HepG2 (cell line): Measurements from ENCODE around the gene NFS1. TPM values are rescaled to one million over a fixed set of nuclear protein-coding genes. Genes with fewer than 3 reads are reported as not detected.

ENCODE experiments used
- AKAP8 ChIP-seq: sonication (generic); formaldehyde crosslinking; IDR thresholded peaks from 2 replicates; pipeline ENCODE4 v1.5.1; 2020; ENCODE audit warnings: mild to moderate bottlenecking, missing genetic modification reagents
- ETV6 ChIP-seq: sonication (generic); formaldehyde crosslinking; conservative IDR thresholded peaks from 2 replicates; pipeline ENCODE4 v1.4.0; 2020; ENCODE audit warnings: missing genetic modification reagents
- GLI4 ChIP-seq: sonication (generic); formaldehyde crosslinking; IDR thresholded peaks from 2 replicates; pipeline ENCODE4 v1.5.1; 2020; ENCODE audit warnings: missing genetic modification reagents, mild to moderate bottlenecking, moderate library complexity, borderline replicate concordance
- MATR3 ChIP-seq: sonication (generic); formaldehyde crosslinking; IDR thresholded peaks from 2 replicates; pipeline ENCODE4 v1.4.0; 2020; ENCODE audit warnings: missing genetic modification reagents
- NONO ChIP-seq, 2 experiments: fragments of 450-650 bp in 1 of 2; sonication (generic) in 1 of 2; formaldehyde crosslinking in 1 of 2; IDR thresholded peaks in 1 of 2; conservative IDR thresholded peaks in 1 of 2; 2 replicates each; pipeline versions ENCODE4 v1.6.1 to v1.8.0; 2017 to 2022; ENCODE audit warnings: mild to moderate bottlenecking in 1 of 2, missing genetic modification reagents in 1 of 2, moderate library complexity in 1 of 2
- PHF21A ChIP-seq: sonication (generic); formaldehyde crosslinking; IDR thresholded peaks from 2 replicates; pipeline ENCODE4 v1.5.0; 2020; ENCODE audit warnings: mild to moderate bottlenecking, missing genetic modification reagents
- SMYD3 ChIP-seq: sonication (generic); formaldehyde crosslinking; IDR thresholded peaks from 2 replicates; pipeline ENCODE4 v1.8.1; 2023; ENCODE audit warnings: mild to moderate bottlenecking, missing genetic modification reagents
- TEAD3 ChIP-seq: optimal IDR thresholded peaks from 2 replicates; pipeline ENCODE3; 2016; ENCODE audit warnings: borderline replicate concordance
- ZNF557 ChIP-seq: sonication (generic); formaldehyde crosslinking; IDR thresholded peaks from 2 replicates; pipeline ENCODE4 v1.4.0; 2020; ENCODE audit warnings: missing genetic modification reagents
- polyA plus RNA-seq, 8 experiments: library from polyadenylated mRNA; depleted of rRNA in 3 of 8; stranded (reverse) in 7 of 8; unstranded in 1 of 8; fragments of >200 nt; fragmentation: Illumina TruSeq in 4 of 8; extraction: Trizol in 4 of 8; gene quantifications; 2 replicates each; pipeline versions ENCODE4 v1.2.1 to v1.2.3, GENCODE V29; 2011 to 2016; ENCODE audit warnings: low read depth in 4 of 8, missing spikeins in 1 of 8, mixed read lengths in 1 of 8; ENCODE audit not compliant: insufficient read depth in 1 of 8
- total RNA-seq, 5 experiments: library from RNA; depleted of rRNA; stranded (reverse); fragments of >200 nt; fragmentation: Illumina TruSeq; extraction: Trizol; gene quantifications; 2 replicates each; pipeline ENCODE4 v1.2.3, GENCODE V29; 2016; ENCODE audit warnings: low read depth in 1 of 5
- TF ChIP-seq, protein P1 (sequence below): IDR thresholded peaks from 2 replicates; pipeline ENCODE4 v1.6.1; 2012; ENCODE audit warnings: low read length, improper control_type of control experiment
- TF ChIP-seq, protein P2 (sequence below): sonication (generic); formaldehyde crosslinking; IDR thresholded peaks from 2 replicates; pipeline ENCODE4 v1.8.1; 2022; ENCODE audit warnings: mild to moderate bottlenecking, missing genetic modification reagents
- TF ChIP-seq, protein P3 (sequence below): sonication (generic); formaldehyde crosslinking; IDR thresholded peaks from one replicate; pipeline ENCODE4 v1.5.1; 2020; ENCODE audit warnings: mild to moderate bottlenecking, missing genetic modification reagents; ENCODE audit errors: not compliant biosample characterization
- TF ChIP-seq, protein P4 (sequence below): sonication (generic); formaldehyde crosslinking; IDR thresholded peaks from 2 replicates; pipeline ENCODE4 v1.4.0; 2020; ENCODE audit warnings: mild to moderate bottlenecking, missing genetic modification reagents

The NFS1 gene
- total and polyA plus RNA-seq, 2 of the 13 experiments (the other 11 are each of a cell fraction or from before 2014, with no cell fraction given): 65.9 to 88.1 TPM

DNA sequence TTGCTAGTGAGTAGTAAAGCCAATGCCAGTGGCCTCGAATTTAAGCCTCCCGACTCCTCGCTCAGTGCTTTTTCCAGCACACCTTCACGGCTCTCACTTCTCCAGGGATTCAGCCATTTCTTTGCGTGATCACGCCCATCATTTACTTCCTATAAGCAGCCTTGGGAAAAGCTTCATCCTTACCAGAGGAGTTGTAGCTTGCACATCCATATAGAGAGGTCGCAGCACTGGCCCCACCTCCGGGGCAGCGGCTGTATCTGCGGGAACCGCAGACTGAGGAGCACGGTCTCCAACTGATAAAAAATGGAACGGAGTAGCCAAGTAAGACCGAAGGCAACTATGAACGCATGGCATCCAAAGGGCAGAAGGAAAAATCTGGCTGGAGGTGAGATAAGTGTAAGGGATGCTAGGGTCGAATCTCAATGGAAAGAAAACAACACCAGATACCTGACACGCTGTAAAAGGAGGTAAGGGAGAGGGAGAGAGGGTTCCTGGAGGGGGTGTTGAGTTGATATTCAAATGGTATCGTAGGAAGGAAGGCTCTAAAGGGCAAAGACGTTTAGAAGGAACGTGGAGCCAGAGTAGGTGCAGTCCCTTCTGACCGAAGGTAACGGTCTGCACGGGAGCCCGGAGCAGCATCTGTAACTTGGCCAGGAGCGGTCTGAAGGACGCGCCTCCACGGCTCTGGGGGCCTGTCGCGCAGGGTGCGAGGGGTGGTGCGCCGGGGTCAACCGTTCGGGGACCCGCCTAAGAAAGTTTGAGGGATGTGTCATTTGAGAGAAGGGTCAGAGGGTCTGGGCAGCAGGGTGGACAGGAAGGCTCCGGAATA is 640 bp downstream of the NFS1 start (continued):
- TF ChIP-seq, protein P1, sequence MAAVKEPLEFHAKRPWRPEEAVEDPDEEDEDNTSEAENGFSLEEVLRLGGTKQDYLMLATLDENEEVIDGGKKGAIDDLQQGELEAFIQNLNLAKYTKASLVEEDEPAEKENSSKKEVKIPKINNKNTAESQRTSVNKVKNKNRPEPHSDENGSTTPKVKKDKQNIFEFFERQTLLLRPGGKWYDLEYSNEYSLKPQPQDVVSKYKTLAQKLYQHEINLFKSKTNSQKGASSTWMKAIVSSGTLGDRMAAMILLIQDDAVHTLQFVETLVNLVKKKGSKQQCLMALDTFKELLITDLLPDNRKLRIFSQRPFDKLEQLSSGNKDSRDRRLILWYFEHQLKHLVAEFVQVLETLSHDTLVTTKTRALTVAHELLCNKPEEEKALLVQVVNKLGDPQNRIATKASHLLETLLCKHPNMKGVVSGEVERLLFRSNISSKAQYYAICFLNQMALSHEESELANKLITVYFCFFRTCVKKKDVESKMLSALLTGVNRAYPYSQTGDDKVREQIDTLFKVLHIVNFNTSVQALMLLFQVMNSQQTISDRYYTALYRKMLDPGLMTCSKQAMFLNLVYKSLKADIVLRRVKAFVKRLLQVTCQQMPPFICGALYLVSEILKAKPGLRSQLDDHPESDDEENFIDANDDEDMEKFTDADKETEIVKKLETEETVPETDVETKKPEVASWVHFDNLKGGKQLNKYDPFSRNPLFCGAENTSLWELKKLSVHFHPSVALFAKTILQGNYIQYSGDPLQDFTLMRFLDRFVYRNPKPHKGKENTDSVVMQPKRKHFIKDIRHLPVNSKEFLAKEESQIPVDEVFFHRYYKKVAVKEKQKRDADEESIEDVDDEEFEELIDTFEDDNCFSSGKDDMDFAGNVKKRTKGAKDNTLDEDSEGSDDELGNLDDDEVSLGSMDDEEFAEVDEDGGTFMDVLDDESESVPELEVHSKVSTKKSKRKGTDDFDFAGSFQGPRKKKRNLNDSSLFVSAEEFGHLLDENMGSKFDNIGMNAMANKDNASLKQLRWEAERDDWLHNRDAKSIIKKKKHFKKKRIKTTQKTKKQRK: no peak
- no peak for TF ChIP-seq ZNF557 (CRISPR knock-in tag)
- TF ChIP-seq, protein P2, sequence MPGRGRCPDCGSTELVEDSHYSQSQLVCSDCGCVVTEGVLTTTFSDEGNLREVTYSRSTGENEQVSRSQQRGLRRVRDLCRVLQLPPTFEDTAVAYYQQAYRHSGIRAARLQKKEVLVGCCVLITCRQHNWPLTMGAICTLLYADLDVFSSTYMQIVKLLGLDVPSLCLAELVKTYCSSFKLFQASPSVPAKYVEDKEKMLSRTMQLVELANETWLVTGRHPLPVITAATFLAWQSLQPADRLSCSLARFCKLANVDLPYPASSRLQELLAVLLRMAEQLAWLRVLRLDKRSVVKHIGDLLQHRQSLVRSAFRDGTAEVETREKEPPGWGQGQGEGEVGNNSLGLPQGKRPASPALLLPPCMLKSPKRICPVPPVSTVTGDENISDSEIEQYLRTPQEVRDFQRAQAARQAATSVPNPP (CRISPR knock-in tag): no peak
- TF ChIP-seq NONO (IDR thresholded peaks at IDR 0.05): no peak
- TF ChIP-seq NONO (CRISPR knock-in tag; conservative IDR thresholded peaks at IDR 0.05): no peak
- no peak; the same call in 1 of the 2 replicates for TF ChIP-seq MATR3 (CRISPR knock-in tag)
- TF ChIP-seq TEAD3 (CRISPR knock-in tag): no peak
- TF ChIP-seq, protein P3, sequence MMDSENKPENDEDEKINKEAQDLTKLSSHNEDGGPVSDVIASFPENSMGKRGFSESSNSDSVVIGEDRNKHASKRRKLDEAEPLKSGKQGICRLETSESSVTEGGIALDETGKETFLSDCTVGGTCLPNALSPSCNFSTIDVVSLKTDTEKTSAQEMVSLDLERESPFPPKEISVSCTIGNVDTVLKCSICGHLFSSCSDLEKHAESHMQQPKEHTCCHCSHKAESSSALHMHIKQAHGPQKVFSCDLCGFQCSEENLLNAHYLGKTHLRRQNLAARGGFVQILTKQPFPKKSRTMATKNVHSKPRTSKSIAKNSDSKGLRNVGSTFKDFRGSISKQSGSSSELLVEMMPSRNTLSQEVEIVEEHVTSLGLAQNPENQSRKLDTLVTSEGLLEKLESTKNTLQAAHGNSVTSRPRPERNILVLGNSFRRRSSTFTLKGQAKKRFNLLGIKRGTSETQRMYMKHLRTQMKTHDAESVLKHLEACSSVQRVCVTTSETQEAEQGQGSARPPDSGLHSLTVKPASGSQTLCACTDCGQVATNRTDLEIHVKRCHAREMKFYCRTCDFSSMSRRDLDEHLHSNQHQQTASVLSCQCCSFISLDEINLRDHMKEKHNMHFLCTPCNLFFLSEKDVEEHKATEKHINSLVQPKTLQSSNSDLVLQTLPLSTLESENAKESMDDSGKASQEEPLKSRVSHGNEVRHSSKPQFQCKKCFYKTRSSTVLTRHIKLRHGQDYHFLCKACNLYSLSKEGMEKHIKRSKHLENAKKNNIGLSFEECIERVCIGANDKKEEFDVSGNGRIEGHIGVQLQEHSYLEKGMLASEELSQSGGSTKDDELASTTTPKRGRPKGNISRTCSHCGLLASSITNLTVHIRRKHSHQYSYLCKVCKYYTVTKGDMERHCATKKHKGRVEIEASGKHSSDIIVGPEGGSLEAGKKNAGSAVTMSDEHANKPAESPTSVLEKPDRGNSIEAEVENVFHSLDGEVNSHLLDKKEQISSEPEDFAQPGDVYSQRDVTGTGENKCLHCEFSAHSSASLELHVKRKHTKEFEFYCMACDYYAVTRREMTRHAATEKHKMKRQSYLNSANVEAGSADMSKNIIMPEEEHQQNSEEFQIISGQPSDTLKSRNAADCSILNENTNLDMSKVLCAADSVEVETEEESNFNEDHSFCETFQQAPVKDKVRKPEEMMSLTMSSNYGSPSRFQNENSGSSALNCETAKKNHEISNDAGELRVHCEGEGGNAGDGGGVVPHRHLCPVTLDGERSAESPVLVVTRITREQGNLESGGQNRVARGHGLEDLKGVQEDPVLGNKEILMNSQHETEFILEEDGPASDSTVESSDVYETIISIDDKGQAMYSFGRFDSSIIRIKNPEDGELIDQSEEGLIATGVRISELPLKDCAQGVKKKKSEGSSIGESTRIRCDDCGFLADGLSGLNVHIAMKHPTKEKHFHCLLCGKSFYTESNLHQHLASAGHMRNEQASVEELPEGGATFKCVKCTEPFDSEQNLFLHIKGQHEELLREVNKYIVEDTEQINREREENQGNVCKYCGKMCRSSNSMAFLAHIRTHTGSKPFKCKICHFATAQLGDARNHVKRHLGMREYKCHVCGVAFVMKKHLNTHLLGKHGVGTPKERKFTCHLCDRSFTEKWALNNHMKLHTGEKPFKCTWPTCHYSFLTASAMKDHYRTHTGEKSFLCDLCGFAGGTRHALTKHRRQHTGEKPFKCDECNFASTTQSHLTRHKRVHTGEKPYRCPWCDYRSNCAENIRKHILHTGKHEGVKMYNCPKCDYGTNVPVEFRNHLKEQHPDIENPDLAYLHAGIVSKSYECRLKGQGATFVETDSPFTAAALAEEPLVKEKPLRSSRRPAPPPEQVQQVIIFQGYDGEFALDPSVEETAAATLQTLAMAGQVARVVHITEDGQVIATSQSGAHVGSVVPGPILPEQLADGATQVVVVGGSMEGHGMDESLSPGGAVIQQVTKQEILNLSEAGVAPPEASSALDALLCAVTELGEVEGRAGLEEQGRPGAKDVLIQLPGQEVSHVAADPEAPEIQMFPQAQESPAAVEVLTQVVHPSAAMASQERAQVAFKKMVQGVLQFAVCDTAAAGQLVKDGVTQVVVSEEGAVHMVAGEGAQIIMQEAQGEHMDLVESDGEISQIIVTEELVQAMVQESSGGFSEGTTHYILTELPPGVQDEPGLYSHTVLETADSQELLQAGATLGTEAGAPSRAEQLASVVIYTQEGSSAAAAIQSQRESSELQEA (CRISPR knock-in tag): no peak
- no peak; the same call in 1 of the 2 replicates for TF ChIP-seq ETV6 (CRISPR knock-in tag)
- no peak for TF ChIP-seq SMYD3 (CRISPR knock-in tag)
- no peak for TF ChIP-seq AKAP8 (CRISPR knock-in tag)
- TF ChIP-seq PHF21A (CRISPR knock-in tag): 0 out of 2 replicates have a peak, but pooled peaks have one; percentile 15
- TF ChIP-seq, protein P4, sequence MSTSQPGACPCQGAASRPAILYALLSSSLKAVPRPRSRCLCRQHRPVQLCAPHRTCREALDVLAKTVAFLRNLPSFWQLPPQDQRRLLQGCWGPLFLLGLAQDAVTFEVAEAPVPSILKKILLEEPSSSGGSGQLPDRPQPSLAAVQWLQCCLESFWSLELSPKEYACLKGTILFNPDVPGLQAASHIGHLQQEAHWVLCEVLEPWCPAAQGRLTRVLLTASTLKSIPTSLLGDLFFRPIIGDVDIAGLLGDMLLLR (CRISPR knock-in tag): no peak
- TF ChIP-seq GLI4 (CRISPR knock-in tag): no peak
